ENCODE measurements around the gene ZXDC.

Gene ZXDC

DNA sequence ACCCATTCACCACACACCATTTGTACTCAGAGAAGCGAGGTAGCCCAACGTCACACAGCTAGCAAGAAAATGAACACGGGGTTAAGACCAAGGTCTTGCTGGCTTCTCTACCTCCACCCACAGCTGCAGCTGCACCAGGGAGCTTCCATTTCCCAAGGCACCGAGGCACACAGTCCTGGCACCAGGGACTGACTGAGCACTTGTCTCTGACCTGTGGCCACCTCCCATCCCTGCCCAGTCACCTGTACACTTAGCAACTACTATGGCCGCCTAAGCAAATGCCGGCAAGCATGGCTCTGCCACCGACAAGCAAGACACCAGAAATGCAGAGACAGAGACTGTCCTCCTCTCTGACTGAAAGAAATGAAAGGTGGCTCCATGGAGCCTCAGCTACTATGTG, 15.3 kb downstream of the ZXDC start:
- no peak for DNase-seq (ENCODE audit: low spot score in 2 of 2)
- no peaks in the 10 kb centered on the region for H3K9me3 Mint-ChIP-seq
- H3K4me1 Mint-ChIP-seq, result peaks cover 33% of the 10 kb centered on the region
- no peak overlapping the region for H3K4me3 Mint-ChIP-seq
- ATAC-seq, result no peak
- H3K36me3 Mint-ChIP-seq, result peaks cover 100% of the 10 kb centered on the region
- peak overlapping the region; percentile 12 for H3K27ac Mint-ChIP-seq

DNA sequence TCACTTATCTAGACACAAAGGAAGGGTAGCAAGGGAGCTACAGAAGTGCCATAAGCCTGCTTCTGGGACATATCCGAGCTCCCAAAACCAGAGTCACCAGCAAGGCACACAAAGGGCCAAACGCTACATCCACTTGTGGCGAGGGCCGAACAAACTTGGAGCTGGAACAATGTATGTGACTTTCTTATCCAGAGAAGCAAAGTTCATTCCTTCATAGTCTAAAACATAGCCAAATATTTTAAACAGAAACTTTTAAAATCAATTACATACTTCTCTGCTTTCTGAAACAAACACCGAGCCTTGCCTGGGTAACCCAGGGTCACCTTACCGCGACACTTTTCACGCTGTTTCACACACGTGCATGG, 15.9 kb downstream of the ZXDC start:
- Mint-ChIP-seq H3K4me1 (peaks cover 34% of the 10 kb centered on the region), H3K36me3 (peaks cover 100% of the 10 kb centered on the region)

DNA sequence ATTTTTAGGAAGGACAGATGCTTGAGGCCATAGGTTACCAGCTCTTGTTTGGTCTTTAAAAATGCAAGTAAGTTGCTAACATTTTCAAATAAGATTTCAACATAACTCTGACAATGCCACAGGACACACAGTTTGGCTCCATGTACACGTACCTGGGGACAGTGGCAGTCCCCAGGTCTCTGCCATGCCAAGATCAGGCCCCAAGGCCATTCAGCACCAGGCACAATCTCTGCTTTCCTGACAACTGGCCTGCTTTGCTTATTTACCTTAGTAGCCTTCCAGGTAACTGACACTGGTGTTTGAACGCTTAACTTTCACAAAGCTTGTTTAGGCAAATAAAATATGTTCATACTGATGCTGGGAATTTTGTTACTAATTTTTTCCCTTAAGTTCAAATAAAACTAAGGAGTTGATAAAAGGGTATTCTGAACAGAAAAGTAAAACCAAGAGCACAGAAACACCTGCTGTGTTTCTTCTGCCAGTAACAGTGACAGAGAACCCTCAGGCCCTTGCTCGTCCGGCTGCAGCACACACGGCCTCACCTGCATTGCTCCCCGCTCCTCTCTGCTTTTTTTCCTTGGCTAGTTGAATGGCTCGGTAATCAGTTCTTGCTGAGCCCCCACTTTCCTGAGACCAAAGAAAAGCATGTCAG, 16.5 kb downstream of the ZXDC start:
- H3K4me1 Mint-ChIP-seq, result peaks cover 33% of the 10 kb centered on the region
- DNase-seq (ENCODE audit: low spot score in 2 of 2) (no peak), ATAC-seq (no peak)
- no peak overlapping the region for H3K4me3 Mint-ChIP-seq
- H3K9me3 Mint-ChIP-seq, result no peaks in the 10 kb centered on the region
- H3K36me3 Mint-ChIP-seq, result peaks cover 100% of the 10 kb centered on the region
- H3K27ac Mint-ChIP-seq, result no peak overlapping the region

More for the DNA sequence above, 15.9 kb downstream of the ZXDC start:
- no peak for ATAC-seq
- Mint-ChIP-seq H3K27ac (no peak overlapping the region), H3K9me3 (no peaks in the 10 kb centered on the region), H3K4me3 (no peak overlapping the region)
- DNase-seq (ENCODE audit: low spot score in 2 of 2), result no peak

DNA sequence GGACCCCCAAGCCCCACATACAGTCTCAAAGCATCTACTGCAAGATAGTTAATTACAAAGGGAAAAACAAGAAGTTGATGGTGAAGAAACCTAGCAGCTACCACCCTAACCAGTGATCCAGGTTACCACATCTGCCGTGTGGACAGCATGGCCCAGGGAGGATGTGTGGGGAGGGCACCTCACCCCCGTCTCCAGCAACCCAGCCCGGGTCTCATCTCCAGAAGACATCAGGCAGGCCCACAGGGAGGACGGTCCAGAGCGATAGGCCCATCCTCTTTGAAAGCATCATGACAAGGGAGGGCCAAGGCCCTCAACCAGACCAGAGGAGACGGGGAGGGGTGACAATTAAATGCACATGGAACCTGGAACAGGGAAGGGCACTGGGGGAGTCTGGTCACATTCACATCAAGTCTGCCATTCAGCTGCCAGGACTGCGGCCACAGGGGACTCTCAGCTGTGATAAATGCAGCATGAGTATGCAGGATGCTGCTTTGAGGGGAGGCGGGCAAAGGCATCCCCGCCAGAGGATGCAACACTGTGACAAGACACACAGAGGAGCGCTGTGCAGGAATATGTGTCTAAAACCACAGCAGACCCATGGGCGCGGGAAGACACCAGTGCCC, 18.8 kb downstream of the ZXDC start:
- peak overlapping the region; percentile 56 for H3K27ac Mint-ChIP-seq
- ATAC-seq, result no peak
- no peak overlapping the region for H3K4me3 Mint-ChIP-seq
- no peaks in the 10 kb centered on the region for H3K9me3 Mint-ChIP-seq
- peaks cover 90% of the 10 kb centered on the region for H3K36me3 Mint-ChIP-seq
- DNase-seq (ENCODE audit: low spot score in 2 of 2), result no peak
- H3K4me1 Mint-ChIP-seq, result peaks cover 34% of the 10 kb centered on the region

DNA sequence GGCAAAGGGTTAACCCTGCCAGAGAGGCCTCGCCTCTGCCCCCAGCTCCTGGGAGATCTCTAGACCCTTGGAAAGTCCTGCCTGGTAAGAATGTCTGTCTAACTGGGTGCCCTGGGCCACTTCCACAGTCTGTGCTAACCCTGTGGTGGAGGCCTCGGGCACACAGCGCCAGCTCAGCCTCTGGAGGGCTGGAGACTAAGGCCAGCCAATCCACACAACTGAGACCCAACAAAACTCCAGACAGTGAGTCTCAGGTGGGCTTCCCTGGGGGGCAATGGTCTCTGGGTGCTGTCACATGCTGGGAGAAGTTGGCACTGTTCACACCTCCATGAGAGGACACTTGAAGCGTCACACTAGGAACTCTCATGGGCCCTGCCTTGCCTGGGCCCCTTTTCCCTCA, 19.5 kb downstream of the ZXDC start:
- Mint-ChIP-seq H3K36me3 (peaks cover 90% of the 10 kb centered on the region), H3K4me3 (no peak overlapping the region), H3K4me1 (peaks cover 40% of the 10 kb centered on the region), H3K9me3 (no peaks in the 10 kb centered on the region), H3K27ac (peak overlapping the region; percentile 56)
- DNase-seq (ENCODE audit: low spot score in 2 of 2) (no peak), ATAC-seq (no peak)

DNA sequence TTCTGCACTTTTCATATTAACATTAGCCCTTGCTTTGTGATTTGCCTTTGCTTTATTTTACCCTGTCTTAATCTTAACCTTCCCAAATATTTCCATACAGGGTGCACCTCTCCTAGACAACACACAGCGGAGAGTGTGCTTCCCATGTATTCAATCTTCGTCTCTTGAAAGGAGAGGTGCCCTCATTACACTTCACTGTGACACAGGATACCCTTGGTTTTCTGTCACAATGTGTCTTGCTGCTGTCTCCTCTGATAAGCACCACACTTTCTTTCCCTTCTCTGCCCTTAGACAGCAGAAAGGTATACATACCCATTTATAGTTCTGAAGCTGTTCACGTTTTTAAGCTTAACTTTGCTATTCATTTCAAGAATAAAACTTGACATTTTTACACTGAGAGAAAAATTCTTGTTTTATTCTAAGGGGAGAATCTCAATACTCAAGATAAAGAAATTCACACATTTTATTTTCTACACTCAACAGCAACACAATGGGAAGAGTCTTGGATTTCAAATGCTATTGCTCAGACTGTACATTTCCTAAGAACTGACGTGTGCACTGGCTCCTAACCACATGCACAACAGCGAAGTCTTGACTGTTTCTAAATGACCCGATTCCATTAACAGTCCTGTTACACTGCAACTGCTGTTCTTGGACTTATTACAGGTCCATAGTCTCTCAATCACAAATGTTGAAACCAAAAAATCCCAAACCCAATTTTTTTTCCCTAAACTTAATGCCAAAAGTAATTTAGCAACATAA, 21.1 kb downstream of the ZXDC start:
- H3K9me3 Mint-ChIP-seq, result no peaks in the 10 kb centered on the region
- H3K4me1 Mint-ChIP-seq, result peaks cover 38% of the 10 kb centered on the region
- H3K36me3 Mint-ChIP-seq, result peaks cover 84% of the 10 kb centered on the region
- H3K4me3 Mint-ChIP-seq, result no peak overlapping the region
- H3K27ac Mint-ChIP-seq, result peak overlapping the region; percentile 18
- ATAC-seq (no peak), DNase-seq (ENCODE audit: low spot score in 2 of 2) (no peak)

DNA sequence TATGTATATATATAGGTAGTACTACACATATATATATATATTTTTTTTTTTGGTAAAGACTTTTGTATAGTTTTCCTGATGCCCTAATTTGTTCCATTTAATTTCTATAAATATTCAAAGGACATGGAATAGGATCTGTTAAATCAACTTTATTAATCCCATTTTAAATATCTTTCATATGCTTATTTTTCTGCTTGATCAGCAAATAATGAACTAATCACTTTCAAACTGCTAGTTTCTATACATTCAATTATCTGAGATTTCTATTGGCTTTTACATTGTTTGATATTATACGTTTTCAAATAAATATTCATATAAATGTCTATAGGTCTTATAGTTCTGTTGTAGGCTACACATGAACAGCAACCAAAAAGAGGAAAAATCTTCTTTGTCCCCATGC, 21.7 kb downstream of the ZXDC start:
- no peak for ATAC-seq
- H3K9me3 Mint-ChIP-seq, result no peaks in the 10 kb centered on the region

DNA sequence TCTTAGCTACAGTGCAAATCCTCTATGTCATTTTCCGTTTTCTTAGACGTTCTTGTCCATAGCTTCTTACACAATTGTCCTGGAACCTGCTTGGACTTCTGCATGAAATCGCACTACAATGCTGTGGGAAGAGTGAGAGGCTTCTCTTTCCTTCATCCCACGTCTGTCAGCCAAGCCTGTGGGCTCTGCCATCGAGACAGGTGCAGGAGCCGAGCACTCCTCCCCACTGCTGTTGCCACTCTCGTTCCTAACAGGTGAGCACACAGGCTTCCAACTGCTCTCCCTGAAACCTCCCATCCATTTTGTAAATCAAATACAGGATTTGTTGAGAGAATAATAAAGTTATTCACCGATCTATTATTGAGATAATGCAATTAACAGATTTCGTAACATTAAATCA, 23.5 kb downstream of the ZXDC start:
- Mint-ChIP-seq H3K9me3 (no peaks in the 10 kb centered on the region), H3K36me3 (peaks cover 61% of the 10 kb centered on the region), H3K4me1 (peaks cover 37% of the 10 kb centered on the region), H3K4me3 (no peak overlapping the region), H3K27ac (peak overlapping the region; percentile 64)
- DNase-seq (ENCODE audit: low spot score in 2 of 2) (no peak), ATAC-seq (no peak)

More for the DNA sequence above, 21.7 kb downstream of the ZXDC start:
- DNase-seq (ENCODE audit: low spot score in 2 of 2), result no peak
- Mint-ChIP-seq H3K27ac (peak overlapping the region; percentile 18), H3K4me1 (peaks cover 38% of the 10 kb centered on the region), H3K36me3 (peaks cover 79% of the 10 kb centered on the region), H3K4me3 (no peak overlapping the region)

DNA sequence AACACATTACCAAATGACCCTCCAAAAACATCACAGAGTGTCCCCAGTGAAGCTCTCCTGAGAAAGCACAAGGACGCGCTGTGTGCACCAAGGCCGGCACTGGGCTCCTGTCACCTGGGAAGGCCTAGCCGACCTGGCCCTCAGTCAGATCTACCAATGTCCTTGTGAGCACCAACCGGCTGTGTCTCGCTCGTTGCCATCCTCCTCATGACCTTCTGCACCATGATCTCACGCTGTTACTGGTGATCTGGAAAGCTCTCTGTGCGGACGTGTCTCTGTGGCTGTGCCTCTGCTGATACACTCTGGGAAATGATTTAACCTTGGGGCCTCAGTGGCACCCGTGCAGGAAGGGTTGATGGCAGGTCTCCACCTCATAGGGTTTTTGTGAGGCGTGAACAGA, 24.2 kb downstream of the ZXDC start:
- ATAC-seq (no peak), DNase-seq (ENCODE audit: low spot score in 2 of 2) (no peak)
- no peaks in the 10 kb centered on the region for H3K9me3 Mint-ChIP-seq
- H3K27ac Mint-ChIP-seq, result peak overlapping the region; percentile 64
- no peak overlapping the region for H3K4me3 Mint-ChIP-seq
- H3K4me1 Mint-ChIP-seq, result peaks cover 35% of the 10 kb centered on the region
- H3K36me3 Mint-ChIP-seq, result peaks cover 60% of the 10 kb centered on the region

DNA sequence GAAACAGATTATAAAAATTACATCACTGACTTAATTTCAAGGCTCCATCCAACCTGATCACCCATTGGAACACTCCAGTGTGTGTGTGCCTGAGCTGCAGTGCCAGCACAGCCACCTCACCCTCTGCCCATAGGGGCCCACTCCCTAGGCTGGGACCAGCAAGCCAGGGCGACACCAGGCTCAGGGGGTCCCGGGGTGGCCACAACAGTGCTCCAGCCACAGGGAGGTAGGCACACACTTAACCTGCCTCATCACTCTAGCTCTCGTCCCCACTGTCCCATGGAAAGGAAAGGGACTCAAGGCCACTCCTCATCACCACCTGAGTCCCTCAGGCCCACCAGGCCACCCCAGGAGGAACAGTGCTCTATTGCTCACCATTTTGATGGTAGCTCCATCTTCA, 24.9 kb downstream of the ZXDC start:
- no peak for ATAC-seq
- H3K27ac Mint-ChIP-seq, result peak overlapping the region; percentile 64
- H3K4me1 Mint-ChIP-seq, result peaks cover 33% of the 10 kb centered on the region
- peaks cover 52% of the 10 kb centered on the region for H3K36me3 Mint-ChIP-seq
- DNase-seq (ENCODE audit: low spot score in 2 of 2), result no peak
- H3K9me3 Mint-ChIP-seq, result no peaks in the 10 kb centered on the region
- H3K4me3 Mint-ChIP-seq, result no peak overlapping the region

DNA sequence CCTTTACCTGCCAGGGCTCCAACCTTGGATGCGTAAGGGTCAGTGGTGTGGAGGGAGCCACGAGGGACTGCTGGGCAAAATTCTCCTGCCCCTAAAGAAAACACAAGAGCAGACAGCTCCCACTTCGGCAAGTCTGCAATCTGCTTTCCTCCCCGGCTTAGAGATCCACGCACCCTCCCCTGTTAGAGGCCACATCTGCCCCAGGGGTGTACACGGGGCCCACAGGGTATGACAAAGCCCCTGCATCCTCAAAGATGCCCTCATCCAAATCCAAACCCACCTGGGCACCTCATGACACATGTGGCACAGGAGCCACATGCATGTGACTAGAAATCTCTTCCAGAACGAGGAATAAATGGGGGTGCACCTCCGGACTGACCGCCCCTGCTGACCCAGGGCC, 25.5 kb downstream of the ZXDC start:
- H3K27ac Mint-ChIP-seq, result no peak overlapping the region
- DNase-seq (ENCODE audit: low spot score in 2 of 2), result no peak
- ATAC-seq, result no peak
- H3K4me1 Mint-ChIP-seq, result peaks cover 29% of the 10 kb centered on the region
- H3K4me3 Mint-ChIP-seq, result no peak overlapping the region
- H3K9me3 Mint-ChIP-seq, result no peaks in the 10 kb centered on the region
- peaks cover 47% of the 10 kb centered on the region for H3K36me3 Mint-ChIP-seq

DNA sequence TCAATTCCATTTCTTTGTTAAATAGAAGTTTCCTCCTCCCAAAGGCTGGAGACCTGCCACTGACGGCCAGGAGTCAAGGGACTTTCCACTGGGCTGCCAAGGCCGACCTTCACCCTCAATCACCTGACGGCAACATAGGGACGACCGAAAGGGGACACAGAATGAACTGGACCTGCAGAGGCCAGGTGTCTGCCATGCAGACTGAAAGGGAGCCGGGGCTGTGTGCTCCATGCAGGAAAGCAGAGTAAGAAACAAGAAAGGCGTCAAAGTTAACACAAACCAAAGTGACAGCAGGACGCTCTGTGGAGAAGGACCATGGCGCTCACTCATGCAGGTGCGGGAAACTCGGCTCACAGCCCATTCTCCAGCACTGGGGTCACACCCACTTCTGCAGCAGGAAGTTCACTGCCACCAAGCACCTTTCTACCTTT, 26.1 kb downstream of the ZXDC start:
- no peaks in the 10 kb centered on the region for H3K9me3 Mint-ChIP-seq
- peaks cover 44% of the 10 kb centered on the region for H3K36me3 Mint-ChIP-seq
- no peak for ATAC-seq
- no peak for DNase-seq (ENCODE audit: low spot score in 2 of 2)
- H3K4me1 Mint-ChIP-seq, result peaks cover 27% of the 10 kb centered on the region
- H3K27ac Mint-ChIP-seq, result no peak overlapping the region
- H3K4me3 Mint-ChIP-seq, result no peak overlapping the region

DNA sequence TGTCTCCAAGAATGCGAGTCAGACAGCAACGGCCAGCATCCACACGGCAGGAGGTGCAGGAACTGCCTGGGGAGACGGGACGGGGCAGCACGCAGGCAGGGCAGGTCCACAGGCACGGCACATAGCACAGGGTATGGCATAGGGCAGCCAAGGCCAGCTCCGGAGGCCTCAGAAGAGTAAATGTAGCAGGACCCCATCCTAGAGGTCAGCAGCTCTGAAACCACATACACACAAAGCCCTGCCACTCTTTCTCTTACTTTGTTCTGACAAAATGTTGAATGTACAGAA, 26.9 kb downstream of the ZXDC start:
- no peak for DNase-seq (ENCODE audit: low spot score in 2 of 2)
- H3K9me3 Mint-ChIP-seq, result no peaks in the 10 kb centered on the region
- no peak overlapping the region for H3K27ac Mint-ChIP-seq
- H3K4me1 Mint-ChIP-seq, result peaks cover 21% of the 10 kb centered on the region
- no peak overlapping the region for H3K4me3 Mint-ChIP-seq
- no peak for ATAC-seq
- peaks cover 41% of the 10 kb centered on the region for H3K36me3 Mint-ChIP-seq

DNA sequence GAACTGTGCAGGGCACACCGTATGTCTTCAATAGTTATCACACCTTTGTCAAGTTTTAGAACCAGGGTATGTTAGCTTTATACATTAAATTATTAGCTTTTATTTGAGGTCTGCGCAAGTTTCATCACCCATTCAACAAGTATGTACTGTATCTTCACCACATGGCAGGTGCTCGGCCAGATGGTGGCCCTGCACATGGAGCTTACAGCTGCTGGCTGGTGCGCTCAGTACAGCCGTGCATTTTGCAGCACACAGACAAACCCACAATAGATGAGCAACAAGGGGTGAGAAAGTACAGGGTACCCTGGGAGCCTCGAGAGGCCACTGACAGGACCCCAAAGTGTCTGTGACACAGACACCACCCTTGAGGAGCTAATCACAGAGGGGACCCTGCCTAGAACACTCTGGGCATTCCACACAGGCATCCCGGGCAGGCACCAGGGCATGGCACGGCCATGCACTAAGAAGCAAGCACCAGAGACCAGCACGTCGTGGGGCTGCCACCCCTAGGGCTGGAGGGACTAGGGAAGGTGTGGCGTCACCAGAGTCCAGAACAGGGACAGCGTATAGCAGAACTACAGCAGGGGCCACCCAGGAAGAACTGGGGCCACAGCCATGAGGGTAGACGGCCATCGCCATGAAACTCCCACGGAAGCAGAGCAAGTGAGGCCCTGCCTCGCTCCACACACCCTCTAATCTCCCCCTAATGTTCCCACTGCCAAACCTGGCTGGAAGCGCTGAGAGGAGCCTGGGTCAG, 27.4 kb downstream of the ZXDC start:
- no peak for DNase-seq (ENCODE audit: low spot score in 2 of 2)
- H3K4me3 Mint-ChIP-seq, result no peak overlapping the region
- no peak overlapping the region for H3K27ac Mint-ChIP-seq
- no peak for ATAC-seq
- H3K9me3 Mint-ChIP-seq, result no peaks in the 10 kb centered on the region
- peaks cover 21% of the 10 kb centered on the region for H3K4me1 Mint-ChIP-seq
- H3K36me3 Mint-ChIP-seq, result peaks cover 41% of the 10 kb centered on the region

DNA sequence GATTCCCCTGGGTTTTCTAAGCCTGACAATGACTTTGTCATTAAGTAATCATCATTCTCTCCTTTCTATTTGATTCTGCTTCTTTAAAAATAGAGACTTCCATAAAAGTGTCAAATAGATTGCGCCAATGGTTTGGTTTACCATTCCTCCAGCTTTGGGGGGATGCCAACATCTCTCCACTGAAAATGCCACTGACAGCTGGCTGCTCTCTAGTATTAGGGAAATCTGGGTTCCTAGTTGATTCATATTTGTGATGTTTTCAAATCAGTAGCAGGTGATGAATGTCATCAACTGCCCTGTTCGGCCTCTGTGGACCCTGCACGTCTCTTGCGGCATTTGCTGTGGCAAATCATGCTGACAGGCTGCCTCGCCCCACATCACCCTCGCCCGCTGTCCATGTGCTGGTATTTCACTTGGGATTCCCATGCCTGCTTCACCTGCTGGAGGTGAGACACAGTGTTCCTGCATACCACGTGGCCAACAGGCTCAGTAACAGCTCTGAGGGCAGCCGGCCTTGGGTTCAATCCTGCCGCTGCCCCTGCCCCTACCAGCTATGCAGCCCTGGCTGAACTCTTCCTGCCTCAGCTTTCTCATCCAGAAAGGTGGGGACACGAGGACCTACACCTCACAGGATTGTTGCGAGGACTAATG, 28.1 kb downstream of the ZXDC start:
- Mint-ChIP-seq H3K4me1 (peaks cover 21% of the 10 kb centered on the region), H3K36me3 (peaks cover 40% of the 10 kb centered on the region), H3K27ac (no peak overlapping the region), H3K9me3 (no peaks in the 10 kb centered on the region), H3K4me3 (no peak overlapping the region)
- DNase-seq (ENCODE audit: low spot score in 2 of 2) (no peak), ATAC-seq (no peak)
